Fibroblast of skin of abdomen (primary cell): Measurements from ENCODE around the gene PSD2.

Source experiments
- DNase-seq: peaks from one replicate; pipeline ENCODE4 v3.0.0-alpha.2; 2013

The PSD2 gene

GRCh38 chr5:139763930-139764791, 31.4 kb upstream of the PSD2 start:
- no peak for DNase-seq

- no peak for DNase-seq
Measured at GRCh38 chr5:139764886-139765408, 30.7 kb upstream of the PSD2 start.

GRCh38 chr5:139765409-139766217, 30.0 kb upstream of the PSD2 start:
- DNase-seq, result peak; percentile 68

GRCh38 chr5:139767960-139768359, 27.6 kb upstream of the PSD2 start:
- no peak for DNase-seq

GRCh38 chr5:139768807-139769465, 26.7 kb upstream of the PSD2 start:
- no peak for DNase-seq

- DNase-seq, result no peak
Measured at GRCh38 chr5:139769477-139769876, 26.1 kb upstream of the PSD2 start.

GRCh38 chr5:139770722-139771121, 24.9 kb upstream of the PSD2 start:
- DNase-seq, result no peak

GRCh38 chr5:139772089-139772791, 23.4 kb upstream of the PSD2 start:
- DNase-seq, result no peak

- DNase-seq, result no peak
Measured at GRCh38 chr5:139772927-139773690, 22.5 kb upstream of the PSD2 start.

- peak; percentile 61 for DNase-seq
Measured at GRCh38 chr5:139774980-139775661, 20.5 kb upstream of the PSD2 start.

GRCh38 chr5:139775872-139776271, 19.7 kb upstream of the PSD2 start:
- no peak for DNase-seq

GRCh38 chr5:139776861-139777260, 18.7 kb upstream of the PSD2 start:
- DNase-seq, result no peak

GRCh38 chr5:139783436-139783965, 12.1 kb upstream of the PSD2 start:
- peak; percentile 36 for DNase-seq

GRCh38 chr5:139784488-139784887, 11.1 kb upstream of the PSD2 start:
- no peak for DNase-seq

GRCh38 chr5:139787257-139787567, 8.4 kb upstream of the PSD2 start:
- no peak for DNase-seq

- peak; percentile 69 for DNase-seq
Measured at GRCh38 chr5:139787568-139788293, 7.9 kb upstream of the PSD2 start.

- no peak for DNase-seq
Measured at GRCh38 chr5:139788294-139788910, 7.2 kb upstream of the PSD2 start.

- no peak for DNase-seq
Measured at GRCh38 chr5:139789116-139789844, 6.3 kb upstream of the PSD2 start.

GRCh38 chr5:139789845-139790189, 5.8 kb upstream of the PSD2 start:
- no peak for DNase-seq
